ENCODE measurements around the gene THG1L.
A peak's percentile ranks its signal among the peaks of the same experiment; 100 is the strongest.

Gene THG1L

GRCh38 chr5:157729858-157730257, 1.4 kb upstream of the THG1L start:
- DNase-seq: no peak

GRCh38 chr5:157730900-157731271, 334 bp upstream of the THG1L start:
- DNase-seq: no peak

- no peak for DNase-seq
Measured at GRCh38 chr5:157732130-157732514, 902 bp downstream of the THG1L start.

- no peak for DNase-seq
Measured at GRCh38 chr5:157732596-157733262, 1.5 kb downstream of the THG1L start.

GRCh38 chr5:157734436-157734835, 3.2 kb downstream of the THG1L start:
- no peak for DNase-seq

GRCh38 chr5:157735991-157736390, 4.8 kb downstream of the THG1L start:
- DNase-seq: no peak

GRCh38 chr5:157739388-157740228, 8.4 kb downstream of the THG1L start:
- DNase-seq: no peak

- peak; percentile 38 for DNase-seq
Measured at GRCh38 chr5:157740229-157740610, 9.0 kb downstream of the THG1L start.

- DNase-seq: no peak
Measured at GRCh38 chr5:157741131-157741530, 9.9 kb downstream of the THG1L start.

GRCh38 chr5:157743163-157744050, 12.2 kb downstream of the THG1L start, which contains the start of gene LSM11:
LSM11 (plus strand) TSS chr5:157743712; CDS start chr5:157743751, 39 bp downstream.
- DNase-seq: peak; percentile 68

GRCh38 chr5:157744051-157745011, 13.1 kb downstream of the THG1L start:
- no peak for DNase-seq

GRCh38 chr5:157745041-157745456, 13.8 kb downstream of the THG1L start:
- DNase-seq: no peak

GRCh38 chr5:157747173-157747740, 16.0 kb downstream of the THG1L start:
- DNase-seq: no peak

GRCh38 chr5:157747766-157748700, 16.8 kb downstream of the THG1L start:
- no peak for DNase-seq

GRCh38 chr5:157748760-157749461, 17.7 kb downstream of the THG1L start:
- no peak for DNase-seq

GRCh38 chr5:157749462-157749799, 18.2 kb downstream of the THG1L start:
- DNase-seq: no peak

- DNase-seq: no peak
Measured at GRCh38 chr5:157750320-157750719, 19.1 kb downstream of the THG1L start.

- no peak for DNase-seq
Measured at GRCh38 chr5:157756122-157756521, 24.9 kb downstream of the THG1L start.

GRCh38 chr5:157758706-157759105, 27.5 kb downstream of the THG1L start:
- no peak for DNase-seq
